Measurements from ENCODE around the gene UBAC2.

UBAC2 gene

GRCh38 chr13:99217461-99218110 lies 16.9 kb downstream of the UBAC2 start:
- DNase-seq = no peak
- Histone ChIP-seq H3K9me3 (ENCODE audit: severe bottlenecking) (no peaks in the 10 kb centered on the region), H3K4me3 (ENCODE audit: low read depth, low read length) (no peak overlapping the region), H3K27me3 (ENCODE audit: insufficient read depth, low read depth, severe bottlenecking) (no peaks in the 10 kb centered on the region), H3K27ac (no peak overlapping the region), H3K36me3 (peaks cover 24% of the 10 kb centered on the region)
- no peak for TF ChIP-seq CTCF (IDR thresholded peaks at IDR 0.05; ENCODE audit: low read depth, low read length)

- Histone ChIP-seq H3K27ac (no peak overlapping the region), H3K27me3 (ENCODE audit: insufficient read depth, low read depth, severe bottlenecking) (no peaks in the 10 kb centered on the region), H3K9me3 (ENCODE audit: severe bottlenecking) (no peaks in the 10 kb centered on the region), H3K36me3 (peaks cover 19% of the 10 kb centered on the region), H3K4me3 (ENCODE audit: low read depth, low read length) (no peak overlapping the region)
- no peak for TF ChIP-seq CTCF (IDR thresholded peaks at IDR 0.05; ENCODE audit: low read depth, low read length)
- no peak for DNase-seq
Observed at GRCh38 chr13:99218126-99218525, 17.5 kb downstream of the UBAC2 start.

GRCh38 chr13:99218545-99218944 lies 17.9 kb downstream of the UBAC2 start:
- no peak for TF ChIP-seq CTCF (IDR thresholded peaks at IDR 0.05; ENCODE audit: low read depth, low read length)
- no peak overlapping the region for H3K27ac ChIP-seq
- H3K4me3 ChIP-seq (ENCODE audit: low read depth, low read length) = no peak overlapping the region
- no peak for DNase-seq
- peaks cover 15% of the 10 kb centered on the region for H3K36me3 ChIP-seq
- no peaks in the 10 kb centered on the region for H3K9me3 ChIP-seq (ENCODE audit: severe bottlenecking)
- no peaks in the 10 kb centered on the region for H3K27me3 ChIP-seq (ENCODE audit: insufficient read depth, low read depth, severe bottlenecking)

- DNase-seq = no peak
- peaks cover 14% of the 10 kb centered on the region for H3K36me3 ChIP-seq
- no peaks in the 10 kb centered on the region for H3K27me3 ChIP-seq (ENCODE audit: insufficient read depth, low read depth, severe bottlenecking)
- H3K27ac ChIP-seq = no peak overlapping the region
- TF ChIP-seq CTCF (IDR thresholded peaks at IDR 0.05; ENCODE audit: low read depth, low read length) = no peak
- H3K4me3 ChIP-seq (ENCODE audit: low read depth, low read length) = no peak overlapping the region
- H3K9me3 ChIP-seq (ENCODE audit: severe bottlenecking) = no peaks in the 10 kb centered on the region
Observed at GRCh38 chr13:99218969-99219368, 18.3 kb downstream of the UBAC2 start.

GRCh38 chr13:99220199-99220935 lies 19.7 kb downstream of the UBAC2 start:
- TF ChIP-seq CTCF (IDR thresholded peaks at IDR 0.05; ENCODE audit: low read depth, low read length) = no peak
- H3K9me3 ChIP-seq (ENCODE audit: severe bottlenecking) = no peaks in the 10 kb centered on the region
- no peak overlapping the region for H3K27ac ChIP-seq
- H3K36me3 ChIP-seq = peaks cover 14% of the 10 kb centered on the region
- no peak overlapping the region for H3K4me3 ChIP-seq (ENCODE audit: low read depth, low read length)
- no peaks in the 10 kb centered on the region for H3K27me3 ChIP-seq (ENCODE audit: insufficient read depth, low read depth, severe bottlenecking)
- DNase-seq = no peak

Measured in WERI-Rb-1 (cell line).